ENCODE measurements around the gene STXBP5. TPM values are rescaled to one million over a fixed set of nuclear protein-coding genes. Genes with fewer than 3 reads are reported as not detected.

STXBP5 gene
- total and polyA plus RNA-seq, 9 of the 15 experiments (the other 6 are each of a cell fraction or from before 2014, with no cell fraction given): 23.3 to 172 (median 71.5) TPM

DNA sequence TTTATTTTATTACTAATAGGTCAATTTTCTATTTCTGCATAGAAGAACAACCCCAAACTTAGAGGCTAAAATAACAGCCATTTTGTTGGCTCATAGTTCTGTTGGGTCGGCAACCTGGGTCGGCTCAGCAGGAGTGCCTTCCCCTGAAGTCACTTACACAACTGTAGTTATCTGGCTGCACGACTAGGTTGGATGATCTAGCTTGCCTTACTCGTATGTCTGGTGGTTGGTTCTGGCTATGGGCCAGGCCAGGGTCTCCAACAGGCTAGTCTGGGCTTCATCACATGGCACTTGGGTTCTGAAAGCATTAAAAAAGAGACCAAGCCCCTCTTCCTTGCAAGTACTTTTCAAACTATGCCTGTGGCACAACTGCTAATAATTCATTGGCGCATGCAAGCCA lies 53.5 kb downstream of the STXBP5 start:
- Histone ChIP-seq H4K20me1 (replicated peaks; ENCODE audit: control insufficient read depth, insufficient read depth, low read length) (no peaks in the 10 kb centered on the region), H3K36me3 (ENCODE audit: control insufficient read depth, insufficient read depth, low read length) (peaks cover 72% of the 10 kb centered on the region), H2AFZ (ENCODE audit: low read depth, low read length) (no peak overlapping the region), H3K4me3 (no peak overlapping the region), H3K27ac (ENCODE audit: extremely low read depth, low read depth, low read length) (no peak overlapping the region), H3K9ac (ENCODE audit: insufficient read depth in 1 of 2, low read depth in 2 of 2, low read length in 2 of 2) (no peak overlapping the region), H3K9me1 (ENCODE audit: control insufficient read depth, insufficient read depth, low read length) (no peaks in the 10 kb centered on the region), H3K4me2 (ENCODE audit: insufficient read depth, low read length) (no peak overlapping the region), H3K4me1 (replicated peaks in 1 of 2; ENCODE audit: control insufficient read depth in 2 of 2, insufficient read depth in 2 of 2, low read length in 2 of 2) (no peaks in the 10 kb centered on the region), H3K79me2 (ENCODE audit: control insufficient read depth, insufficient read depth, low read length) (peaks cover 35% of the 10 kb centered on the region), H3K27me3 (ENCODE audit: control insufficient read depth in 2 of 2, insufficient read depth in 2 of 2, low read length in 2 of 2) (no peaks in the 10 kb centered on the region), H3K9me3 (replicated peaks; ENCODE audit: control insufficient read depth, insufficient read depth, low read depth, low read length) (no peaks in the 10 kb centered on the region)
- CTCF ChIA-PET (ENCODE audit: low intra/inter-chr PET ratio): no interaction called here
- POLR2A ChIA-PET: no interaction called here
- intact Hi-C loops (cut with micrococcal nuclease) (no loop called here), in situ Hi-C loops (cut with MboI) (no loop called here)
- no TSS peak for BruUV-seq (replicated peaks)
- no peak for DNase-seq (ENCODE audit: extremely low read depth in 1 of 4, low spot score in 3 of 4)
- WGBS (ENCODE audit: insufficient coverage, low coverage, missing lambda C conversion rate): 71% methylated on average over 5 of the region's 5 CpGs
- no peak for ATAC-seq
- FAIRE-seq: no peak
- TF ChIP-seq COPS2 (conservative IDR thresholded peaks at IDR 0.05) (no peak), PYGO2 (tag; IDR thresholded peaks at IDR 0.05) (no peak), SUPT5H (IDR thresholded peaks at IDR 0.05) (0 out of 2 replicates have a peak, but pooled peaks have one; percentile 9), EGR1 (conservative IDR thresholded peaks at IDR 0.05) (no peak), ZNF699 (CRISPR knock-in tag; IDR thresholded peaks at IDR 0.05; ENCODE audit: insufficient replicate concordance) (no peak), BACH1 (tag; IDR thresholded peaks at IDR 0.05) (no peak), XRCC5 (IDR thresholded peaks at IDR 0.05; ENCODE audit: low read depth, low read length) (no peak), ZNF354B (CRISPR knock-in tag; IDR thresholded peaks at IDR 0.05) (no peak)
- TF ChIP-seq, protein P1, sequence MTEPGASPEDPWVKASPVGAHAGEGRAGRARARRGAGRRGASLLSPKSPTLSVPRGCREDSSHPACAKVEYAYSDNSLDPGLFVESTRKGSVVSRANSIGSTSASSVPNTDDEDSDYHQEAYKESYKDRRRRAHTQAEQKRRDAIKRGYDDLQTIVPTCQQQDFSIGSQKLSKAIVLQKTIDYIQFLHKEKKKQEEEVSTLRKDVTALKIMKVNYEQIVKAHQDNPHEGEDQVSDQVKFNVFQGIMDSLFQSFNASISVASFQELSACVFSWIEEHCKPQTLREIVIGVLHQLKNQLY (CRISPR knock-in tag; conservative IDR thresholded peaks at IDR 0.05): no peak
- TF ChIP-seq, protein P2, sequence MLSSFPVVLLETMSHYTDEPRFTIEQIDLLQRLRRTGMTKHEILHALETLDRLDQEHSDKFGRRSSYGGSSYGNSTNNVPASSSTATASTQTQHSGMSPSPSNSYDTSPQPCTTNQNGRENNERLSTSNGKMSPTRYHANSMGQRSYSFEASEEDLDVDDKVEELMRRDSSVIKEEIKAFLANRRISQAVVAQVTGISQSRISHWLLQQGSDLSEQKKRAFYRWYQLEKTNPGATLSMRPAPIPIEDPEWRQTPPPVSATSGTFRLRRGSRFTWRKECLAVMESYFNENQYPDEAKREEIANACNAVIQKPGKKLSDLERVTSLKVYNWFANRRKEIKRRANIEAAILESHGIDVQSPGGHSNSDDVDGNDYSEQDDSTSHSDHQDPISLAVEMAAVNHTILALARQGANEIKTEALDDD (IDR thresholded peaks at IDR 0.05): peak; percentile 55; the same call in 1 of the 2 replicates
- TF ChIP-seq, protein P3, sequence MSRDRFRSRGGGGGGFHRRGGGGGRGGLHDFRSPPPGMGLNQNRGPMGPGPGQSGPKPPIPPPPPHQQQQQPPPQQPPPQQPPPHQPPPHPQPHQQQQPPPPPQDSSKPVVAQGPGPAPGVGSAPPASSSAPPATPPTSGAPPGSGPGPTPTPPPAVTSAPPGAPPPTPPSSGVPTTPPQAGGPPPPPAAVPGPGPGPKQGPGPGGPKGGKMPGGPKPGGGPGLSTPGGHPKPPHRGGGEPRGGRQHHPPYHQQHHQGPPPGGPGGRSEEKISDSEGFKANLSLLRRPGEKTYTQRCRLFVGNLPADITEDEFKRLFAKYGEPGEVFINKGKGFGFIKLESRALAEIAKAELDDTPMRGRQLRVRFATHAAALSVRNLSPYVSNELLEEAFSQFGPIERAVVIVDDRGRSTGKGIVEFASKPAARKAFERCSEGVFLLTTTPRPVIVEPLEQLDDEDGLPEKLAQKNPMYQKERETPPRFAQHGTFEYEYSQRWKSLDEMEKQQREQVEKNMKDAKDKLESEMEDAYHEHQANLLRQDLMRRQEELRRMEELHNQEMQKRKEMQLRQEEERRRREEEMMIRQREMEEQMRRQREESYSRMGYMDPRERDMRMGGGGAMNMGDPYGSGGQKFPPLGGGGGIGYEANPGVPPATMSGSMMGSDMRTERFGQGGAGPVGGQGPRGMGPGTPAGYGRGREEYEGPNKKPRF (IDR thresholded peaks at IDR 0.05; ENCODE audit: low read depth, low read length): no peak
- TF ChIP-seq, protein P4, sequence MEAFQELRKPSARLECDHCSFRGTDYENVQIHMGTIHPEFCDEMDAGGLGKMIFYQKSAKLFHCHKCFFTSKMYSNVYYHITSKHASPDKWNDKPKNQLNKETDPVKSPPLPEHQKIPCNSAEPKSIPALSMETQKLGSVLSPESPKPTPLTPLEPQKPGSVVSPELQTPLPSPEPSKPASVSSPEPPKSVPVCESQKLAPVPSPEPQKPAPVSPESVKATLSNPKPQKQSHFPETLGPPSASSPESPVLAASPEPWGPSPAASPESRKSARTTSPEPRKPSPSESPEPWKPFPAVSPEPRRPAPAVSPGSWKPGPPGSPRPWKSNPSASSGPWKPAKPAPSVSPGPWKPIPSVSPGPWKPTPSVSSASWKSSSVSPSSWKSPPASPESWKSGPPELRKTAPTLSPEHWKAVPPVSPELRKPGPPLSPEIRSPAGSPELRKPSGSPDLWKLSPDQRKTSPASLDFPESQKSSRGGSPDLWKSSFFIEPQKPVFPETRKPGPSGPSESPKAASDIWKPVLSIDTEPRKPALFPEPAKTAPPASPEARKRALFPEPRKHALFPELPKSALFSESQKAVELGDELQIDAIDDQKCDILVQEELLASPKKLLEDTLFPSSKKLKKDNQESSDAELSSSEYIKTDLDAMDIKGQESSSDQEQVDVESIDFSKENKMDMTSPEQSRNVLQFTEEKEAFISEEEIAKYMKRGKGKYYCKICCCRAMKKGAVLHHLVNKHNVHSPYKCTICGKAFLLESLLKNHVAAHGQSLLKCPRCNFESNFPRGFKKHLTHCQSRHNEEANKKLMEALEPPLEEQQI (IDR thresholded peaks at IDR 0.05): no peak
- TF ChIP-seq, protein P5, sequence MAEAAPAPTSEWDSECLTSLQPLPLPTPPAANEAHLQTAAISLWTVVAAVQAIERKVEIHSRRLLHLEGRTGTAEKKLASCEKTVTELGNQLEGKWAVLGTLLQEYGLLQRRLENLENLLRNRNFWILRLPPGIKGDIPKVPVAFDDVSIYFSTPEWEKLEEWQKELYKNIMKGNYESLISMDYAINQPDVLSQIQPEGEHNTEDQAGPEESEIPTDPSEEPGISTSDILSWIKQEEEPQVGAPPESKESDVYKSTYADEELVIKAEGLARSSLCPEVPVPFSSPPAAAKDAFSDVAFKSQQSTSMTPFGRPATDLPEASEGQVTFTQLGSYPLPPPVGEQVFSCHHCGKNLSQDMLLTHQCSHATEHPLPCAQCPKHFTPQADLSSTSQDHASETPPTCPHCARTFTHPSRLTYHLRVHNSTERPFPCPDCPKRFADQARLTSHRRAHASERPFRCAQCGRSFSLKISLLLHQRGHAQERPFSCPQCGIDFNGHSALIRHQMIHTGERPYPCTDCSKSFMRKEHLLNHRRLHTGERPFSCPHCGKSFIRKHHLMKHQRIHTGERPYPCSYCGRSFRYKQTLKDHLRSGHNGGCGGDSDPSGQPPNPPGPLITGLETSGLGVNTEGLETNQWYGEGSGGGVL (CRISPR knock-in tag; IDR thresholded peaks at IDR 0.05): no peak

Measured in K562 (cell line).